ENCODE results near the gene TCEAL9. TPM values are rescaled to one million over a fixed set of nuclear protein-coding genes. Genes with fewer than 3 reads are reported as not detected.

Gene TCEAL9
- total RNA-seq, 1 experiment from 2014 or later: 143 TPM

Small RNA genes lying within 50 kb of the gene (small RNA-seq; reads per million reads assigned to genes)
- 0 reads per million in 2 experiments for gene Z92846.1

Other genes with a start within 250 kb of the TCEAL9 start
- gene BEX4, start 141.4 kb upstream of the TCEAL9 start, total RNA-seq (2014; rRNA removed; shearing (Covaris generic)): 4.5 and 5.3 TPM in 2 replicates
- 82.7 and 94.9 TPM in 2 replicates for gene TCEAL8, start 101.4 kb upstream of the TCEAL9 start, total RNA-seq (2014; rRNA removed; shearing (Covaris generic))
- gene TCEAL5, start 79.8 kb upstream of the TCEAL9 start, total RNA-seq (2014; rRNA removed; shearing (Covaris generic)): not detected in 2 replicates
- 33.3 and 41.1 TPM in 2 replicates for gene BEX2, start 45.5 kb upstream of the TCEAL9 start, total RNA-seq (2014; rRNA removed; shearing (Covaris generic))
- not detected in 2 replicates for gene TCEAL7, start 26.3 kb upstream of the TCEAL9 start, total RNA-seq (2014; rRNA removed; shearing (Covaris generic))
- 310 and 362 TPM in 2 replicates for gene BEX3, start 20.0 kb downstream of the TCEAL9 start, total RNA-seq (2014; rRNA removed; shearing (Covaris generic))
- gene RAB40A, start 163.0 kb downstream of the TCEAL9 start, total RNA-seq (2014; rRNA removed; shearing (Covaris generic)): 0.05 TPM in 1 of 2 replicates, not detected in the other
- gene TCEAL4, start 229.0 kb downstream of the TCEAL9 start, total RNA-seq (2014; rRNA removed; shearing (Covaris generic)): 86.8 and 104 TPM in 2 replicates